Activated naive CD4-positive, alpha-beta T cell treated with anti-CD3 and anti-CD28 coated beads, Interleukin-2, amount 50 U/mL, for 72 hours (primary cell): Measurements from ENCODE around the gene ARHGAP31. TPM values are rescaled to one million over a fixed set of nuclear protein-coding genes. Genes with fewer than 3 reads are reported as not detected.
"Not testable (repeated sequence)": the region's sequence is repeated elsewhere in the genome, so short reads cannot be mapped to it uniquely, and the experiment has no call there.

Source experiments
- ATAC-seq, 2 donors: fragments of 150-1000 bp; cut with Tn5 transposase; 2 replicates each; pipeline ENCODE4 v1.10.0; 2021; ENCODE audit warnings: mild to moderate bottlenecking in 2 of 2, moderate library complexity in 2 of 2
- DNase-seq, 2 donors: peaks; one replicate each; pipeline ENCODE4 v3.0.0; 2021 to 2022; ENCODE audit warnings: low spot score in 2 of 2
- H3K27ac Mint-ChIP-seq, 2 donors: one replicate each; pipeline ENCODE4 v1.8.0; 2022; ENCODE audit warnings: mild to moderate bottlenecking in 2 of 2, mixed read lengths in 2 of 2
- H3K36me3 Mint-ChIP-seq, 2 donors: one replicate each; pipeline ENCODE4 v1.8.0; 2022; ENCODE audit warnings: mixed read lengths in 2 of 2
- H3K9me3 Mint-ChIP-seq, 2 donors: one replicate each; pipeline ENCODE4 v1.8.0; 2022; ENCODE audit warnings: mixed read lengths in 2 of 2
- total RNA-seq, 2 donors: library from RNA; stranded (reverse); gene quantifications; one replicate each; pipeline ENCODE4 v1.2.3, GENCODE V29; 2022

Gene ARHGAP31
- total RNA-seq, 2 donors from 2014 or later, result 2.1 to 11.0 TPM

DNA sequence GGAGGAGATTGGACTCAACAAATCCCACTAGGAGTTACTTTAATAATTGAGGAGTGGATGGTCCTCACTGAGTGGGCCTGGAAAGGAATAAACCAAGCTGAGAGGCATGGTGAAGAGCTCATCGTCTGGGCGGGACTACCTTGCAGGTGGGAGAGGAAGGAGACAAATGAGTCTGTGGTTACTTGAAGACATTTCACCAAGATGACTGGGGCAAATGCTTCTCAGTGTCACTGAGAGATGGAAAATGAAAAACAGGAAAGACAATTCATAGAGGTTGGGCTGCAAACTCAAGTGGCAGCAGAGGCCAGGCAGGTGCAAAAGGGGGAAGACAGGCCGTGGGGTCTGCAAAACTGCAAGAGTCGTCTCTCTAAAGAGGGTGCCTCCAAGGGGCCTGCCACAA is 1.5 kb upstream of the ARHGAP31 start:
- DNase-seq (no peak), ATAC-seq (peak in 1 of 2 donors; percentile 20)
- Mint-ChIP-seq H3K36me3 (peaks cover 4 to 13% of the 10 kb centered on the region in 2 donors), H3K9me3 (peaks cover 4 to 8% of the 10 kb centered on the region in 2 donors), H3K27ac (peak overlapping the region in 1 of 2 donors; percentile 27)

DNA sequence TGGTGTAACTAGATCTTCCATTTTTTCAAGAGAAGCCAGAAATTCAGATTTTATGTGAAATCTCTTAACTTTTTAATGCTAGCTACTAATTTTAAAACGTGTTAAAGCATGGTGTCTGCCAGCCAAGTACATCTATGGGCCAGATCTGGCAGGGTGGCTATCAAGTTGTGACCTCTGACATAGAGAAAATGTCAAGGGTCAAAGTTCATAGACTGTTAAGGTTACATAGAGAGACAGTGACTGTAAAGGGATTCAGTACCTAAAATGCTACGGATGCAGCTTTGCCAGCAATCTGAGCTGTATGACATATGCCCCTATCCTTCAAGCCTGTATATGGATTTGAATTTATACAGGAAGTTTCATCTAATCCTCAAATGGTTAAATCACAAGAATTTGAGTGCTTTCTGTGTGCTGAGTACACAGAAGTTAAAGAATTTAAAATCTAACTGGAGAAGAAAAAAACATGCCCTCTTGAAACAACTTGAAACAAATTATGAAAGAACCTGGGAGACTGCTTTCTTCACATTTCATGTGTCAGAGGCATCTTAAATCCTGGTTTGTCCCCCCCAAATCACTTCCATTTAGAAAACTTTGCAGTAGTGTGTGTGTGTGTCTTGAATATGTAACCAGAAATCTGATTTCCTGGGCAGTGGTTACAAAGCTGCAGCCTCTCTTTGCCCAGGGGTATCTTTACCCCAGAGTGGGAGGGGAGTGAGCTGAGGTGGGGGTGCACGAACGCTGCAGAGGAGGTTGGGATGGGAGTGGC is 895 bp upstream of the ARHGAP31 start:
- DNase-seq (no peak), ATAC-seq (no peak)
- peaks cover 0 to 1% of the 10 kb centered on the region in 2 donors for H3K9me3 Mint-ChIP-seq
- H3K27ac Mint-ChIP-seq, result peak overlapping the region; percentile 90 to 91
- peaks cover 3 to 7% of the 10 kb centered on the region in 2 donors for H3K36me3 Mint-ChIP-seq

DNA sequence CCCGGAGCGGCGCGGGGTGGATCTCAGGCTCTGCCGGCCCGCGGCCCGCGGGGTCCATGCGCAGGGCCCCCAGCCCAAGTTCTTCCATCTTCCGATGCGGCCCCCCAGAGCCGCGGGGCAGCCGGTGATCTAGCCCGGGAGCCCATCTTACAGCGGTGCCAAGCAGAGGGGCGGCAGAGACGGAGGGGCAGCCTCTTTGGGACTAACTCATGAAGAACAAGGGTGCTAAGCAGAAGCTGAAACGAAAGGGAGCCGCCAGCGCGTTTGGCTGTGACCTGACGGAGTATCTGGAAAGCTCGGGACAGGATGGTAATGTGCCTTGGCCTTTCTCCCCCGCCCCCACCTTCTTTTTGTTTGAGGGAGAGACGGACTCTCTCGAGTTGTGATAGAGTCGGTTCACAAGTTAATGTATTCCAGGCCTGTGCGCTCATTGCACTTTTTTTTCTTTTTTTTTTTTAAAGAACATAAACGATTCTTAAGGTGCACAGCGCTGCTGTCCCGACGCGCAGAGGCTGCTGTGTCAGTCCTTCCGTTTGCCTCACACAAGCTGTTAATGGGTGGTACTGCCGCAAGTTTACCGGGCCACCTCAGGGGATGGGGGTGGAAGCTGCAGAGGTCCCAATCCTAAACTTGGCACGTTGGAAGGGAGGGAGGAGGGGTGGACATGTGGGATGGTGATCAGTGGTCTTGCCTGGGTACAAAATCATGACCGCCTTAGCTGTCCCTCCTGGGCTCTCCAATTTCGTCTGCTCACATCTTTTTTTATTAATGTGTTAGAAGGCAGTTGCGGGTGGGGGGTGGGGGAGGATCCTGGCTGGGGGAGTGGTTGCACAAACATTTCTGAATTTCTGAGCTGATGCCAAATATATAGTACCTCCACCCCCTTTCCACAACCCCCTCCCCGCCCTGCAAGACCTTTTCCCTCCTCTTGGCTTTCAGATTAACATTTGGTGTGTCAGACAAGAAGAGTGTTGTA is 801 bp downstream of the ARHGAP31 start:
- ATAC-seq (peak; percentile 11 to 30), DNase-seq (peak in 1 of 2 donors; percentile 45)
- no peaks in the 10 kb centered on the region for H3K9me3 Mint-ChIP-seq
- peak overlapping the region; percentile 90 to 91 for H3K27ac Mint-ChIP-seq
- H3K36me3 Mint-ChIP-seq, result peaks cover 0 to 7% of the 10 kb centered on the region in 2 donors

DNA sequence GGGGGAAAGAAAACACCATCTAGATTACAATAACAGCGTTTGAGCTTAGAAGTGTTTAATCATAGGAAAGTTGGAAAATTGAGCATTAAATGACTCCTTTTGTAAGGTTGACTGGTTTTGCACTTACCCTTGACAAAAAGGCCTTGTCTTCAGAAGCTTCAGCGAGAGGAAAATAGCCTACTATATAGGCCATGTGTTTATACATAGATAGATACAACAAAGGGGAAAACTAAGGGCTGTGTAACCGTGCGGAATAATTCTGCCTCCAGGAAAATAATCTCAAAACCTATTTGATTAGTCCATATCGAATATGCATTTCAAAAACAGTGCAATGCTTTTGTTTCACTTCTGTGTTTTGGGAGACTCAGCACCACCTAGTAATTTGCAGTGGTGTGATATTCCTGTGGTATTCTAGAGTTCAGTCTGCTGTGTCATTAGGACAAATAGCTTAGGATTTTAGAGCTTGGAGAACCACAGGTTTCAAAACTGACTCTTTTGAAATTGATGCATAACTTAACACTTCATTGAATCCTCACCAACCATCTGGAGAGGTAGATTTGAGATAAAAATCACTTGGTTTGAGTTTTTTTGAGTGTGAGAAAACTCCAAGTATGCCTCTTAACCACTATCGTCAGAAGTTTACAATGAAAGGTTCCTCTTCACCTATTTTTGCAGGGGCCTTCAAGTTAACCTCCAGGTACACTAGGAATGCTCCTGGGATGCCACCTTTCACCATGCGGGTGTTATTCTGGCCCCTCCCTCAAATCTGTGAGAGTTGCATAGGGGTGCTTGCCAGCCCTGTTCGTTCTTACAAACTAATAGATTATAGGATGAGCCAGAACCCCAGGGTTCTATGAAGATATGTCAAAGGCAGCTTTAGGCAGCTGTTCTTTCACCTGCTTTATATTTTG is 1.9 kb downstream of the ARHGAP31 start:
- Mint-ChIP-seq H3K36me3 (peaks cover 0 to 7% of the 10 kb centered on the region in 2 donors), H3K27ac (peak overlapping the region in 1 of 2 donors; percentile 91), H3K9me3 (no peaks in the 10 kb centered on the region)
- ATAC-seq, result no peak
- DNase-seq, result no peak

DNA sequence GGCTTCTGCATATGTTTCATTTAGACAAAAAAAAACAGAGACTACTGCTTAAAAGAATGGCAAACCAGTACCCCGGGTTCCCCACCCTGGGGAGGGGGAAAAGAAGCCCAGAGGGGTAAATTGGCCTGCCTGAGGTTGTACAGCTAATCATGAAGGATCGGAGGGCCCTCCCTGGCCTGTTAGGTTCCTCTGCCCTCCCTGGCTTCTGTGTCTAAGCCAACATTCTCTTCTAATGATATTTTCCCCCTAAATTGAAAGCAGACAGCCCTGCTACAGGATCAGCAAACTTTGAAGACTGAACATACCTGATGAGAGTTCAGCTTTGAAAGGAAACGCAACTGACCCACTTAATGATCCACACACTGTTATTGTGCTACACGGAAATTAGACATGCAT is 2.5 kb downstream of the ARHGAP31 start:
- no peak for DNase-seq
- no peak overlapping the region for H3K27ac Mint-ChIP-seq
- no peaks in the 10 kb centered on the region for H3K9me3 Mint-ChIP-seq
- peaks cover 0 to 7% of the 10 kb centered on the region in 2 donors for H3K36me3 Mint-ChIP-seq
- ATAC-seq, result no peak

DNA sequence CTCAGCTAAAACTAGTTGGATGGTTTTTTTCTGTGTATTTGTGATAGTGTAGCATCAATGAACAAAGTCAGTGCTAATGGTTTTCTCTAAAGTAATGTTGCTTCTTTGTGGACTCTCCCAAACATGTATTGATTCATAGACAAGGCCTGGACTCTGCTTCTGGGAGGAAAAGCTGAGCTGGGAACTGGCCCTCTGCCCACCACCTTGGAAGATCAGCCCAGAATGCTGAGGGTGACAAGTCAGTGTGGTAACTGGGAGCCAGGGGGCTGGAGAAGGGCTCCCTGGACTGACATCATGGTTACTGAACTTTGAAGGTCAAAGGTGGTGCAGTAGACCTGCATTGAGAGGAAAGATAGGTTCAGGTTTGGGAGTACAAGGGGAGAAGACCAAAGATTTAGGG is 3.0 kb downstream of the ARHGAP31 start:
- Mint-ChIP-seq H3K27ac (no peak overlapping the region), H3K36me3 (peaks cover 0 to 7% of the 10 kb centered on the region in 2 donors), H3K9me3 (no peaks in the 10 kb centered on the region)
- ATAC-seq (no peak), DNase-seq (no peak)

DNA sequence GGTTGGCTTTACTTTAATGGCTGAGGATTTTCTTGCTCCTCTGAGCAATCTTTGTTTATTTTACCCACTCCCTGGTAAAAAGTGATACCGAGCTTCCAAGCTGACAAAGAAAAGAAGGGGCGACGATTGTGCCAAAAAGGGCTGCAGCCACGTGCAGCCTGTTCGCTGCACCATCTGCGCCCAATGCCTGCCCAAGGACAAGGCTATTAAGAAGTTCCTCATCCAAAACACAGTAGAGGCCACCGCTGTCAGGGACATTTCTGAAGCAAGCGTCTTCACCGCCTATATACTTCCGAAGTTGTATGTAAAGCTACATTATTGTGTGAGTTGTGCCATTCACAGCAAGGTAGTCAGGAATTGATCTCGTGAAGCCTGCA is 4.4 kb downstream of the ARHGAP31 start:
- ATAC-seq (no peak), DNase-seq (no peak)
- Mint-ChIP-seq H3K27ac (no peak overlapping the region), H3K9me3 (no peaks in the 10 kb centered on the region), H3K36me3 (peaks cover 0 to 14% of the 10 kb centered on the region in 2 donors)

DNA sequence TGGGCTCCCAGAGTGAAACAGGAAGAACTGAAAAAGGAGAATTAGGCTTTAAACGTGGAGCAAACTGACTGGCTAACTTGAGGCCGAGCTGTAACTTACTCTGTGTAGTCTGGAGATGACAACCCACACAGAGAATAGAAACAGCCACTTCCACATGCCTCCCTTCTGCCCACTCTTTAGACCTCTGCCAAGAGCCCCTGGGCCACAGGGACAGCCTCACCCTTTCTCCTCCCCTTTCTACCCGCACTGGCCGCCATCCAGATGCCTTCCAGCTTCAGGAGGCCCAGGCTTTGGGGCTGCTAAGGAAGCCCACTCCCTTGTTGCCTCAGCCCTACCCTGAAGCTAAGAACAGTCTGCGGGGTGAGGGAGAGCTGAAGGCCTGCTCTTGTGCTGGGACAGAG is 6.8 kb downstream of the ARHGAP31 start:
- no peaks in the 10 kb centered on the region for H3K9me3 Mint-ChIP-seq
- ATAC-seq, result no peak
- DNase-seq, result no peak
- H3K36me3 Mint-ChIP-seq, result peaks cover 9 to 14% of the 10 kb centered on the region in 2 donors
- no peak overlapping the region for H3K27ac Mint-ChIP-seq

DNA sequence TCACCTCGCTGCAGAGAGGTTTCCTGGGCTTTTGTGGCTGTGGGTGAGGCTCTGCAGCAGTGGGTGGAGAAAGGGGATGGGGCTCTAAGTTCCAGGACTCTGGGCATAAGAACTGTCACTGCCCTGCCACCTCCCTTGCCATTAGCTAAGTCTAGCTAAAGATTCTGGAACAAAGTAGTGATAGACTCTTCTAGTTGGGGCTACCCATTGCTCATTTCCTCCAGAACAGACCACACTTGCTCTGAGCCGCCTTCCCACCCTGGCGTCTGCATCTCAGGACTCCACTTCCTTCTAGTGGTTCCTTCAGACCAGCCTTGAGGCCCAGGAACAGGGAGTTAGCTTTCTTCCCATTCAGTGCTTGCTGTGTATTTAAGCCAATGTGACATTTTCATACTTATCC is 7.5 kb downstream of the ARHGAP31 start:
- no peak overlapping the region for H3K27ac Mint-ChIP-seq
- ATAC-seq (peak; percentile 31 to 34), DNase-seq (no peak)
- peaks cover 13 to 14% of the 10 kb centered on the region in 2 donors for H3K36me3 Mint-ChIP-seq
- H3K9me3 Mint-ChIP-seq, result no peaks in the 10 kb centered on the region

DNA sequence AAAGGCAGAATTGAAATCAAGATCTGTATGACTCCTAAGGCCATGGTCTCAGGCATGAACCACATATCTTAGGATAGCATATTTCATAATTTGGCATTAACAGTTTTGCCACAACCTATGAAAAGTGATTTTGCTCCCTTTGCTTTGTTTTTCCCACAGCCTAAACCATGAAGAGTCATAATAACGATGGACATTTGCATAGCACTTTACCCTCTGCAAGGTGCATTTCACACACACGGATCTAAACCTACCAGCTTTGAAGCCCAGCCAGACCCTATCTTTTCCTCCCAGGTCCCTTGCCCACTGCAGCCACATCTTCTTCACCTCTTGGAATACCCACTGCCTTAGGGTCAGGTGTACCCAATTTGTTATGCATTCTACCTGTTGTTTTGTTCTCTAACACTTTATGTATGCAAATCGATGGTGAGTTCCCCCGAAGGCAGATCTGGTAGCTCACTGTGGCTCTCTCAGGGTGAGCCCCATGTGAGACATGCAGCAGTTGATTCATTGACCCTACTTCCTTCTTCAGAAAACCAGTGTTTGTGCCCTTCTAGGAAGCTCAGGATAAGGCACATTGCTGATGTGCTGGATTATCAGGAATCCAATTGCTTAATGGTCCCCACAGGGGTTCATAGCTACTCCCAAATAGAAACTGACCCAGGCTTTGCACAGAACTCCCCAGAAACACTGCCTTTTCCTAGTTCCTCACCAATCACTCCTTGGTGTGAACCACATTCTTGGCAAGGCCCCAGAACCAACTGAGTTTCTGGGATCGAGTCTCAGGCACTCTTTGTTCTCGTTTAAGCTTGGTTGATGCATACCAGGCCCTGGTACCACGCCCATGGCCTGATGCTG is 8.7 kb downstream of the ARHGAP31 start:
- Mint-ChIP-seq H3K36me3 (peaks cover 14 to 17% of the 10 kb centered on the region in 2 donors), H3K9me3 (no peaks in the 10 kb centered on the region), H3K27ac (no peak overlapping the region)
- no peak for DNase-seq
- ATAC-seq, result peak in 1 of 2 donors; percentile 33

DNA sequence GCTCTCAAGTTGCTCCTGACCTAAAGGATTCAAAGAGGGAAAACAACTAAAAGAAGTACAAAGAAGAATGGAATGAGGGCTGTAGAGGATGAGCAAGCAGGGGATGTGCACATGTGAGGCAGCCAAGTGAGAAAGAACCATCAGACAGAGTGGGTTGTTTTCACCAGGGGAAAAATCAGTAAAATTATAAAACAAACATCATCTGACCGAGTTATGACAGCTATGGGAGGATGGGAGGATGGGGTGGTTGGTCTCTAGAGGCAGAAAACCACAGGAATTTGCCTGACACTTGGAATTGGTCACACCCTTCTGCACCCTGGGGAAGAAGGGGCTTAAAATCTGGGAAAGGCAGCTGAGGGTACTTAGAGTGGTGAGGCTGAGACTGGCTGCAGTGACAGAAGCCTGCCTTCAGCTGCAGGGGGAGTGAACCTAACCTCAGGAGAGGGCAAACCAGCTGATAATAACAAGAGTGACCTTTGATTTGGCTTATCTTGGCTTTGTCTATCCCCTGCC is 10.1 kb downstream of the ARHGAP31 start:
- ATAC-seq (no peak), DNase-seq (no peak)
- peaks cover 13 to 25% of the 10 kb centered on the region in 2 donors for H3K36me3 Mint-ChIP-seq
- no peaks in the 10 kb centered on the region for H3K9me3 Mint-ChIP-seq
- H3K27ac Mint-ChIP-seq, result no peak overlapping the region

DNA sequence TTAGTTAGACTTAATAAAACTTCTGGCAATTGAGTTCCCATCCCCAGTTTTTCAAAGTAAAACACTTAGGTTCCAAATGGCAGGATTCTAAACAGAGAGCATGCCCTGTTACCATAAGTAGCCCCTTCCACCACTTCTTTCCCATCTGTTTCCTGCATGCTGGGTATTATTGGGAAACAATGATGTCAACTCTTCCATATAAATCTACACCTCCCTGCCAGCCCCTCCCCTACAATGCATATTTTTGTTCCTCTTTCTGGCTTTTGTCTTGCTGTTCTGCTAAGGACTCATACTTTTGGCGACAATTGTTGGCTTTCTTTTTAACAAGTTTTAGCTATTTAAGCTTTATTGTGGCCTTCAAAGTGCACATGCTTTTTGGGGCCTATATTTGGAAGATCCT is 11.1 kb downstream of the ARHGAP31 start:
- DNase-seq (no peak), ATAC-seq (no peak)
- no peaks in the 10 kb centered on the region for H3K9me3 Mint-ChIP-seq
- peaks cover 13 to 25% of the 10 kb centered on the region in 2 donors for H3K36me3 Mint-ChIP-seq
- H3K27ac Mint-ChIP-seq, result no peak overlapping the region

DNA sequence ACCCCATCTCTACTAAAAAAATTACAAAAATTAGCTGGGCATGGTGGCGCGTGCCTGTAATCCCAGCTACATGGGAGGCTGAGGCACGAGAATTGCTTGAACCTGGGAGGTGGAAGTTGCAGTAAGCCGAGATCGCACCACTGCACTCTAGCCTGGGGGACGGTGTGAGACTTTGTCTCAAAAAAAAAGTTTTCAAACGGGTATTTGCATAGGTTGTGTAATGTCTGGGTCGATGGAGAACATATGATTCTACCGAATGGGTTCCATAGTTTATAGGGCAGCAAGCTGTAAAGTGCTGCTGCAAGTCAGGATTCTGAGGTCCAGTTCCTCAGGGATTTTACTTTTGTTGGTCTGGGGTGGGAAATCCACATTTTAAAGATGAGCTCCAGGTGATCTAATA is 12.2 kb downstream of the ARHGAP31 start:
- DNase-seq, H3K27ac Mint-ChIP-seq, ATAC-seq, H3K9me3 Mint-ChIP-seq: not testable (repeated sequence)
- H3K36me3 Mint-ChIP-seq, result peaks cover 13 to 25% of the 10 kb centered on the region in 2 donors

DNA sequence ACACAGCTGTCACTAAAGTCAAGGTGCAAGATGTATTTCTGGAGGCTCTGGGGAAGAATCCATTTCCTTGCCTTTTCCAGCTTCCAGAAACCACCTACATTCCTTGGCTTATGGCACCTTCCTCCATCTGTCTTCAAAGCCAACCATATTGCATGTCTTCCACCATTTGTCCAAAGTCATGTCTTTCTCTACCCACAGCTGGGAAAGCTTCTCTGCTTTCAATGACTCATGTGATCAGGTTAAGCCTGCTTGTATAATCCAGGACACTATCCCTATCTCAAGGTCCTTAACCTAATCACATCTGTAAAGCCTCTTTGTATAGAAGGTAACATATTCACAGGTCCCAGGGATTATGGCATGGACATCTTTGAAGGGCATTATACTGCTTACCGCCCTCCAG is 14.2 kb downstream of the ARHGAP31 start:
- Mint-ChIP-seq H3K27ac (no peak overlapping the region), H3K9me3 (no peaks in the 10 kb centered on the region), H3K36me3 (peaks cover 7 to 25% of the 10 kb centered on the region in 2 donors)
- no peak for DNase-seq
- no peak for ATAC-seq

DNA sequence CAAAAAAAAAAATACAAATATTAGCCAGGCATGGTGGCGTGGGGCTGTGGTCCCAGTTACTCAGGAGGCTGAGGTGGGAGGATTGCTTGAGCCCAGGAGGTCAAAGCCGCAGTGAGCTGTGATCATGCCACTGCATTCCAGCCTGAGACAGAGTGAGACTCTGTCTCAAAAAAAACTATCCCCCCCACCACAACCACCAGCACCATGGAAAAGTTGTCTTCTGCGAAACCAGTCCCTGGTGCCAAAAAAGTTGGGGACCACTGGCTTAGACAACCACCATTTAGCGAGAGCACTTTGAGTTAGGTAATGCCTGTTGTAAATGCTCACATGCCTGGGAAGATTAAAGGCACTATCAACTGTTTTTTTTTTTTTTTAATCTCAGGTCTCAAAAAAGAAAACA is 15.4 kb downstream of the ARHGAP31 start:
- DNase-seq (no peak), ATAC-seq (no peak)
- peaks cover 7 to 16% of the 10 kb centered on the region in 2 donors for H3K36me3 Mint-ChIP-seq
- no peaks in the 10 kb centered on the region for H3K9me3 Mint-ChIP-seq
- no peak overlapping the region for H3K27ac Mint-ChIP-seq
